Testis (tissue), 3 donors: ENCODE results near the gene CALR3. TPM values are rescaled to one million over a fixed set of nuclear protein-coding genes. Genes with fewer than 3 reads are reported as not detected.
"Not testable (repeated sequence)": the region's sequence is repeated elsewhere in the genome, so short reads cannot be mapped to it uniquely, and the experiment has no call there.

ENCODE experiments used
- DNase-seq: peaks from one replicate; pipeline ENCODE4 v3.0.0-alpha.2; 2019
- H3K27ac ChIP-seq, 2 donors: fragments of 200-600 bp; sonication (generic); one replicate each; pipeline ENCODE4 v1.5.1; 2019
- H3K27me3 ChIP-seq: fragments of 200-600 bp; sonication (generic); one replicate; pipeline ENCODE4 v1.5.1; 2019
- H3K36me3 ChIP-seq: fragments of 200-600 bp; sonication (generic); one replicate; pipeline ENCODE4 v1.5.1; 2017; ENCODE audit warnings: low read depth; ENCODE audit errors: missing control alignments
- H3K4me1 ChIP-seq: fragments of 200-600 bp; sonication (generic); one replicate; pipeline ENCODE4 v1.5.1; 2019
- H3K4me3 ChIP-seq, 2 donors: fragments of 200-600 bp; sonication (generic); one replicate each; pipeline ENCODE4 v1.5.1; 2017 to 2019
- H3K9me3 ChIP-seq: fragments of 200-600 bp; sonication (generic); one replicate; pipeline ENCODE4 v1.5.1; 2017
- CTCF ChIP-seq, 3 experiments: fragments of 450-650 bp in 2 of 3; fragments of 200-600 bp in 1 of 3; sonication (generic) in 1 of 3; IDR thresholded peaks; one replicate each; pipeline ENCODE4 v1.5.1; 2016 to 2019; ENCODE audit warnings: antibody characterized with exemption in 3 of 3, mild to moderate bottlenecking in 2 of 3, moderate library complexity in 1 of 3
- POLR2A ChIP-seq: fragments of 450-650 bp; IDR thresholded peaks from one replicate; pipeline ENCODE4 v1.6.1; 2017; ENCODE audit warnings: antibody characterized with exemption, mild to moderate bottlenecking, moderate library complexity
- WGBS, 2 donors: methylation state at CpG; one replicate each; pipeline ENCODE4 v1.1.5; 2018; 5-methylcytosine and 5-hydroxymethylcytosine counted together
- intact Hi-C: fragments of 100-400 bp; cut with DNase I; formaldehyde crosslinking; loops from one replicate; pipeline ENCODE4 v1.15.1; 2023; ENCODE audit warnings: low total_unique reads
- polyA plus RNA-seq: library from polyadenylated mRNA; stranded (reverse); fragments of 350-450 nt; fragmentation: Illumina TruSeq; extraction: RNeasy Lipid Tissue Mini Kit (QIAGEN cat#74804); gene quantifications from one replicate; pipeline ENCODE4 v1.2.3, GENCODE V29; 2014; ENCODE audit warnings: low read depth, low replicate concordance; ENCODE audit not compliant: insufficient read depth
- total RNA-seq, 2 donors: library from RNA; depleted of rRNA; stranded (reverse); fragments of >200 nt; gene quantifications; one replicate each; pipeline ENCODE4 v1.2.3, GENCODE V29; 2016

CALR3 gene
- total and polyA plus RNA-seq, 3 donors from 2014 or later: 40.6 to 102 (median 75.7) TPM

- Histone ChIP-seq H3K9me3 (no peaks in the 10 kb centered on the region), H3K36me3 (no peaks in the 10 kb centered on the region), H3K27me3 (no peaks in the 10 kb centered on the region), H3K27ac (peak overlapping the region; percentile 31 to 53), H3K4me3 (no peak overlapping the region), H3K4me1 (peaks cover 15% of the 10 kb centered on the region)
- intact Hi-C loops: no loop called here
- no peak for TF ChIP-seq CTCF (IDR thresholded peaks at IDR 0.05)
- TF ChIP-seq POLR2A: no peak
- 59 to 78% methylated on average over 25 to 28 of the region's 28 CpGs for WGBS, 2 donors
- DNase-seq: peak; percentile 91
These were observed 13.4 kb upstream of the CALR3 start for GRCh38 chr19:16509141-16510061.

- Histone ChIP-seq H3K36me3 (no peaks in the 10 kb centered on the region), H3K4me1 (peaks cover 15% of the 10 kb centered on the region), H3K27ac (no peak overlapping the region), H3K4me3 (no peak overlapping the region), H3K9me3 (no peaks in the 10 kb centered on the region), H3K27me3 (no peaks in the 10 kb centered on the region)
- WGBS, 2 donors: 90 to 94% methylated on average over 5 of the region's 5 CpGs
- TF ChIP-seq CTCF (IDR thresholded peaks at IDR 0.05): no peak
- no peak for TF ChIP-seq POLR2A
- no peak for DNase-seq
- intact Hi-C loops: no loop called here
These were observed 12.6 kb upstream of the CALR3 start for GRCh38 chr19:16508546-16508945.

- WGBS, 2 donors: 89 to 90% methylated on average over 6 of the region's 6 CpGs
- H3K36me3 ChIP-seq: no peaks in the 10 kb centered on the region
These were observed 11.0 kb upstream of the CALR3 start for GRCh38 chr19:16506961-16507360.

GRCh38 chr19:16506161-16506560 lies 10.2 kb upstream of the CALR3 start:
- not testable (repeated sequence) for DNase-seq

More at GRCh38 chr19:16506961-16507360, 11.0 kb upstream of the CALR3 start:
- Histone ChIP-seq H3K27ac (no peak overlapping the region), H3K4me3 (no peak overlapping the region), H3K27me3 (no peaks in the 10 kb centered on the region), H3K4me1 (peaks cover 15% of the 10 kb centered on the region), H3K9me3 (no peaks in the 10 kb centered on the region)
- no peak for DNase-seq
- intact Hi-C loops: no loop called here
- no peak for TF ChIP-seq POLR2A
- no peak for TF ChIP-seq CTCF (IDR thresholded peaks at IDR 0.05)

GRCh38 chr19:16504271-16504670 lies 8.3 kb upstream of the CALR3 start:
- Histone ChIP-seq H3K27me3 (no peaks in the 10 kb centered on the region), H3K4me3 (no peak overlapping the region), H3K4me1 (peaks cover 5% of the 10 kb centered on the region), H3K36me3 (no peaks in the 10 kb centered on the region), H3K9me3 (no peaks in the 10 kb centered on the region), H3K27ac (no peak overlapping the region)
- 70 to 78% methylated on average over 3 of the region's 3 CpGs for WGBS, 2 donors
- TF ChIP-seq CTCF (IDR thresholded peaks at IDR 0.05): no peak
- TF ChIP-seq POLR2A: no peak
- intact Hi-C loops: no loop called here
- no peak for DNase-seq

More at GRCh38 chr19:16506161-16506560, 10.2 kb upstream of the CALR3 start:
- WGBS, 2 donors: 90 to 91% methylated on average over 11 of the region's 11 CpGs
- H3K27ac ChIP-seq, H3K4me3 ChIP-seq, H3K36me3 ChIP-seq, intact Hi-C loops, H3K27me3 ChIP-seq, H3K9me3 ChIP-seq: not testable (repeated sequence)
- peaks cover 15% of the 10 kb centered on the region for H3K4me1 ChIP-seq
